Smooth muscle cell (in vitro differentiated cells): ENCODE results near the gene C1D. TPM values are rescaled to one million over a fixed set of nuclear protein-coding genes. Genes with fewer than 3 reads are reported as not detected.

ENCODE experiments used
- DNase-seq: peaks from one replicate; lab custom pipeline; 2025; ENCODE audit not compliant: unreplicated experiment; lab: John Stamatoyannopoulos, UW
- H2AFZ ChIP-seq: fragments of 200-600 bp; sonication (generic); 2 replicates; pipeline ENCODE4 v1.6.0; 2016; ENCODE audit warnings: antibody characterized with exemption, low read depth, mild to moderate bottlenecking
- H3F3A ChIP-seq: fragments of 200-600 bp; sonication (generic); 2 replicates; pipeline ENCODE4 v1.6.0; 2017; ENCODE audit warnings: antibody characterized with exemption, low read depth
- H3K27ac ChIP-seq: fragments of 200-600 bp; sonication (generic); 2 replicates; pipeline ENCODE4 v1.5.1; 2016; ENCODE audit warnings: low read depth, mild to moderate bottlenecking
- H3K27me3 ChIP-seq: fragments of 200-600 bp; sonication (generic); 2 replicates; pipeline ENCODE4 v1.6.1; 2016; ENCODE audit warnings: low read depth, mild to moderate bottlenecking
- H3K36me3 ChIP-seq: fragments of 200-600 bp; sonication (generic); 2 replicates; pipeline ENCODE4 v1.5.1; 2016; ENCODE audit warnings: low read depth
- H3K4me1 ChIP-seq: fragments of 200-600 bp; sonication (generic); 2 replicates; pipeline ENCODE4 v1.5.1; 2016; ENCODE audit warnings: low read depth
- H3K4me2 ChIP-seq: fragments of 200-600 bp; sonication (generic); 2 replicates; pipeline ENCODE4 v1.6.0; 2016; ENCODE audit warnings: mild to moderate bottlenecking
- H3K4me3 ChIP-seq: fragments of 200-600 bp; sonication (generic); 2 replicates; pipeline ENCODE4 v1.5.1; 2016; ENCODE audit warnings: mild to moderate bottlenecking
- H3K79me2 ChIP-seq: fragments of 200-600 bp; sonication (generic); 2 replicates; pipeline ENCODE4 v1.6.0; 2016; ENCODE audit warnings: low read depth, mild to moderate bottlenecking
- H3K9ac ChIP-seq: fragments of 200-600 bp; sonication (generic); 2 replicates; pipeline ENCODE4 v1.6.0; 2016; ENCODE audit warnings: low read depth
- H3K9me3 ChIP-seq: fragments of 200-600 bp; sonication (generic); replicated peaks from 2 replicates; pipeline ENCODE4 v1.5.1; 2016; ENCODE audit warnings: low read depth
- H4K20me1 ChIP-seq: fragments of 200-600 bp; sonication (generic); 2 replicates; pipeline ENCODE4 v1.6.0; 2016; ENCODE audit warnings: low read depth
- CTCF ChIP-seq: fragments of 200-600 bp; sonication (generic); IDR thresholded peaks from 2 replicates; pipeline ENCODE4 v1.5.1; 2017; ENCODE audit warnings: borderline replicate concordance, mild to moderate bottlenecking, antibody characterized with exemption; ENCODE audit not compliant: insufficient read depth, poor library complexity, severe bottlenecking
- WGBS: methylation state at CpG from one replicate; pipeline ENCODE4 v1.1.7; 2016; ENCODE audit warnings: low lambda C conversion rate; 5-methylcytosine and 5-hydroxymethylcytosine counted together
- polyA plus RNA-seq: library from polyadenylated mRNA; unstranded; fragments of >200 nt; fragmentation: Nextera tagmentation; extraction: Ambion mirVana; gene quantifications from 2 replicates; pipeline ENCODE4 v1.2.1, GENCODE V29; 2016
- total RNA-seq: library from RNA; depleted of rRNA; stranded (reverse); fragments of >200 nt; gene quantifications from 2 replicates; pipeline ENCODE4 v1.2.3, GENCODE V29; 2014

C1D gene
- total and polyA plus RNA-seq, 2 experiments from 2014 or later = 25.8 to 53.8 TPM

GRCh38 chr2:67991456-67991855 lies 71.3 kb downstream of the C1D start:
- Histone ChIP-seq H3K79me2 (no peaks in the 10 kb centered on the region), H3F3A (no peaks in the 10 kb centered on the region), H2AFZ (no peak overlapping the region), H4K20me1 (no peaks in the 10 kb centered on the region), H3K27ac (no peak overlapping the region), H3K9me3 (no peaks in the 10 kb centered on the region), H3K4me3 (no peak overlapping the region), H3K36me3 (no peaks in the 10 kb centered on the region), H3K4me2 (no peak overlapping the region), H3K9ac (no peak overlapping the region), H3K4me1 (no peaks in the 10 kb centered on the region), H3K27me3 (no peaks in the 10 kb centered on the region)
- 75% methylated on average over 2 of the region's 2 CpGs for WGBS
- no peak for TF ChIP-seq CTCF
- DNase-seq = no peak

Other genes with a start within 250 kb of the C1D start
- gene PNO1, start 94.9 kb upstream of the C1D start, total RNA-seq = 10.9 and 12.9 TPM in 2 replicates
- gene PNO1, start 94.9 kb upstream of the C1D start, polyA plus RNA-seq = 19.2 and 22.7 TPM in 2 replicates
- gene PPP3R1, start 189.5 kb upstream of the C1D start, total RNA-seq = 33.5 and 39.1 TPM in 2 replicates
- 3.1 and 4.7 TPM in 2 replicates for gene PPP3R1, start 189.5 kb upstream of the C1D start, polyA plus RNA-seq